GM21423 (cell line): ENCODE results near the gene IL1RAPL2.
"Not testable (repeated sequence)": the region's sequence is repeated elsewhere in the genome, so short reads cannot be mapped to it uniquely, and the experiment has no call there.

Source experiments
- ATAC-seq: cut with Tn5 transposase; IDR thresholded peaks from one replicate; pipeline ENCODE4 v1.9.1; 2021; ENCODE audit warnings: mild to moderate bottlenecking, moderate library complexity; ENCODE audit not compliant: unreplicated experiment

IL1RAPL2 gene

DNA sequence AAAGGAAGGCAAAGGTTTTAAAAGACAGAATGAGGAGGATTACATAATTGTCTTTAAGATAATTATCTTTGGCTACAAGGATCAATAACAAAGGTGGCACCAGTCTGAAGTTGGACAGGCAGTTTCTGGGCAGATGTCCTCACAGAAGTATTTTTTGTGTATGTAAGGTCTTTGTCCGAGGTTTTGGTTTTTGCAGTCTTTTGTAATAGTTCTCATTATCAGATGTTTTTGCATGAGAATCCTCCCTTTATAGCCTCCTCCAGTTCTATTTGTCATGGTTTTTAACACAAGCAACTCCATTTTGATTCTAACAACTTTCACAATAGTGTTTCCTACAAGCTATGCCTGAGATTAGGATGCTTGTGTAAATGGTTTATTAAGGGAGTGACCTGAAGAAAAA, 286.2 kb downstream of the IL1RAPL2 start:
- no peak for ATAC-seq

DNA sequence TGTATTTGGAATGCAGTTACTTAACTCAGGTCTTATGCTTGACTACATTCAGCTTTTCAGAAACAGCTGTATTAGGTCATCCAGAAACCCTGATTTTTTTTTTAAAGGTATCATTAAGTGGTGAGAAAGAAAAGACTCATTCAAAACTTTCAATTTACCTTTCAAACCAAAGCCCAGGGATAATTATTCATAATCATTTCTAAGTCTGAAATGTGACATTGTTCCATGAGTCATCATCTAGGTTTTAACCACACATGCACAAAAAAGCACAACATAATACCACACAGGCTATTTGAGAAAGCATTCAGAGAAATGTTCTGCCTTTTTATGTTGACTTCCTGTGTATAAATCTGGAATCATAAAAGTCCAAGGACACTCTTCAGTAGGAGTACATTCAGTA, 288.2 kb downstream of the IL1RAPL2 start:
- ATAC-seq, result no peak

DNA sequence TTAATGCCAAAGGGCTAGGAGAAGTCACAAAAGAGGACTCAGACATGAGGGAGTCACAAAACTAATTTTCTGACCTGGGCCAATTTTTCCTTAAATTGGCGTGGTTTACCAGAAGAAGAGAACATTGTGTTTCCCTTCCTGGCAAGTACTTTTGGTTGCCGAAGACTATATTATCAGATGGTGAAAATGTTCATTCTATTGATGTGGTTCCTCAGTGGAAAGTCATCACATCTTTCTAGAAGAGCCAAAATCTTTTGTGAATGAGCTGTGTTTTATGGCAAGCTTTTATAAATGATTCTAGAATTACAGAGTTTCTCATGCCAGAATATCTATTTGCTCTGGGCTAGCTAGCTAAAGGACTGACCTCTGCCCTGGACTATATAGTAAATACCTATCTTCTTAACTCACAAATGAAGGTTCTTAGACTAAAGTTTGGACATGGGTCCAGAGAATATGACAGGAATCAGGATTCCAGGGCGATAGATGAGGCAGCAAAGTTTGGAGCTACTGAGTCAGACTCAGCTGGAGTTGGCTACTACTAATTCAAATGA, 288.9 kb downstream of the IL1RAPL2 start:
- no peak for ATAC-seq

DNA sequence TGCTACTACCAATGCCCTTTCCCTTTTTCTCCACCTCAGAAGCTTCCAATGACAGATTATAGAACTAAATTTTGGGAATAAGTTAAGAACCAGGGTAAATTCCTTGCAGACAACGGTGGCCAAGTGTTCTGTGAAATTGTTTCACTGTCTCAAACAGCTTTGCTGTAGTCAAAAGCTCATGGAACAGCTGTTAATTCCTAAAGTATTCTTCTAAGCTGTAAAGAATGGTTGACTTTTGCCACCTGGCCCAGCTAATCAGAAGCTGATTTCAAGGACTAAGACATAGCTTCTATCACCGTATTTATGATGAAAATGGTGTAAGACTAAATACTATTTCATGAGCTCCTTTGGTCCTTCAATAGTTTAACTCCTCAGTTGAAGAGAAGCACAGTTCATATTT, 297.5 kb downstream of the IL1RAPL2 start:
- ATAC-seq, result no peak

DNA sequence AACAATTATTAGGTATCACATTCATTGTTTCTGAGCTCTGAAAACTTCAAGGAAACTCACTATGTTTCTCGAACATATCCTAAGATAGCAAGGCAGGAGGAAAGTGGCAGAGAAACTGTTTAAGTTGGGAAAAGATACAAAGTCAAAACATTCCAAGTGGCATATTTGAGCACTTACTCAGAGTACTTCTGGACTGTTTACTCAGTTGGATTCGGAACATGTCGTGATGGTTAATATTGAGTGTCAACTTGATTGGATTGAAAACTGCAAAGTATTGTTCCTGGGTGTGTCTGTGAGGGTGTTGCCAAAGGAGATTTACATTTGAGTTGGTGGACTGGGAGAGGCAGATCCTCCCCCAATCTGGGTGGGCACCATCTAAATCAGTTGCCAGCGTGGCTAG, 298.3 kb downstream of the IL1RAPL2 start:
- ATAC-seq, result no peak

DNA sequence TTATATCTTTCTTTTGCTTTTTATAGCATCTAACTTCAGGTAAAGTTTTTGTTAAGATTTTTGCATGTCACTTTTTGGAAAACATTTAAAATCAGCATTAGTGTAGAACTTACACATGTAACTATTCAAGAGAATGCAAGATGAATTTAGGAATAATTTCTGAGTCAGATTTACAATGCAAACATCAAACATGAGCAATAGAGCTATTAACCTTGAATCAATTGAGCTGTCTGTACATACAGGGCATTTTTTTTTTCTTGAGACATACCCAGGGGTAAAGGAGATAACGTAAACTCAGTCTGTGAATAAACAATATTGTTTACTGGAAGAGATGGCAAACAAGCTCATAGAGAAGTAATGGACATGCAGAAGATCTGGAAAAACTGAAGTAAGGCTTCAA, 311.5 kb downstream of the IL1RAPL2 start:
- ATAC-seq, result no peak

DNA sequence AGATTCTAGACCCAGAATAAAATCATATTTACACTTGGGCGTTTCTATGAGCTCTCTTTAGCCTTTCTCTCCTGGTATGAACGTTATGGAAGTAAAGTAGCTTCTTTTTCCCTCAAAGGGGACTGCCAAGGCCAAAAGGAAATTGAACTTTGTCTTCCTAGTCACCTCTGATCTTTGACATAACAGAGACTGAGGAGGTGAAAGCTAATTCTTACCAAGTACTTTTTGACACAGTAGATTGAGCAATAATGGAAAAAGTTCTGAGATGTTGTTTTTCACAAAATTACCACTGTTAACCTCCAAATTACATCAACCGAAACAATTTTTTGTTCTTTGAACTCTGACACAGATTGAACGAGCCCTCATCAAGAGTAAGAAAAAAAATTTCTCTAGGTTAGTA, 336.1 kb downstream of the IL1RAPL2 start:
- no peak for ATAC-seq

DNA sequence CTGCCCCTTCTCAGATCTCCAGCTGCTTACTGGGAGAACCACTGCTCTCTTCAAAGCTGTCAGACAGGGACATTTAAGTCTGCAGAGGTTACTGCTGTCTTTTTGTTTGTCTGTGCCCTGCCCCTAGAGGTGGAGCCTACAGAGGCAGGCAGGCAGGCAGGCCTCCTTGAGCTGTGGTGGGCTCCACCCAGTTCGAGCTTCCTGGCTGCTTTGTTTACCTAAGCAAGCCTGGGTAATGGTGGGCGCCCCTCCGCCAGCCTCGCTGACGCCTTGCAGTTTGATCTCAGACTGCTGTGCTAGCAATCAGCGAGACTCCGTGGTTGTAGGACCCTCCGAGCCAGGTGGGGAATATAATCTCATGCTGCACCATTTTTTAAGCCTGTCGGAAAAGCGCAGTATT, 343.7 kb downstream of the IL1RAPL2 start:
- ATAC-seq, result not testable (repeated sequence)

DNA sequence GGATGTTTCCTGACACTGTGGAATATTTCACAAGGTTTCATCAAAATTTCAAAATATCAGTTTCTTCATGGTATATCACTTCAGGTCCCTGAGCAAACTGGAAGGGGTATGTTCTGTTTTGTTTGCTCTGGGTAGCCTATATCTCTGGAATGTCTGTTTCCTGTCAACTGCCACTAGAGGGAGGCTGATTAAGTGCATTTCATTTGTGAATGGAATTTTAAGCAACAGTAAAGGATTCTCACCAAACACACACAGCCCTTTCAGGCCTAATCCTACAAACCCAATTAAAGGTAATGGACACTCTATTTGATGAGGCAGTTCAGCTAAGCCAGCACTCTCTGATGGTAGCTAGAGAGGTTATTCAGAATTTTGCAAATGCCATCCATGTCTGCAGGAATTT, 347.3 kb downstream of the IL1RAPL2 start:
- no peak for ATAC-seq

DNA sequence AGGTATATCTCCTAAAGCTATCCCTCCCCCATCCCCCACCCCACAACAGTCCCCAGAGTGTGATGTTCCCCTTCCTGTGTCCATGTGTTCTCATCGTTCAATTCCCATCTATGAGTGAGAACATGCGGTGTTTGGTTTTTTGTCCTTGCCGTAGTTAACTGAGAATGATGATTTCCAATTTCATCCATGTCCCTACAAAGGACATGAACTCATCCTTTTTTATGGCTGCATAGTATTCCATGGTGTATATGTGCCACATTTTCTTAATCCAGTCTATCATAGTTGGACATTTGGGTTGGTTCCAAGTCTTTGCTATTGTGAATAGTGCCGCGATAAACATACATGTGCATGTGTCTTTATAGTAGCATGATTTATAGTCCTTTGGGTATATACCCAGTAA, 348.7 kb downstream of the IL1RAPL2 start:
- not testable (repeated sequence) for ATAC-seq

DNA sequence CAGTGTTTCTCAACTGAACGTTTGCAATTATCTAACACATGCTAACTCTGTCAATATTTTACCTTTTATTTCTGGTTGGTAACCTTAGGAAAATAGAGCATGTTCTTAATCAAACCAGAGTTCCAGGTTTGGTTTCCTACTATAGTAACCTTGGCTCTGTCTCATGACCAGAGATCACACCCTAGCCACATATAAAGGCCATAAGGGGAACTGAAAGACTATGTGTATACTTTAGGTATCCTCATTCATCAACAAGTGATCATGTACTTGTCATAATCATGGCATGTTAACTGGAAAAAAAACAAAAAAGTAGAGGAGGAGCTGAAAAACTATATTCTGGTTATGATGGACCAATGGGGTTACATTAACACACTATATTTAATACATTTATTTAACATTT, 352.1 kb downstream of the IL1RAPL2 start:
- no peak for ATAC-seq

DNA sequence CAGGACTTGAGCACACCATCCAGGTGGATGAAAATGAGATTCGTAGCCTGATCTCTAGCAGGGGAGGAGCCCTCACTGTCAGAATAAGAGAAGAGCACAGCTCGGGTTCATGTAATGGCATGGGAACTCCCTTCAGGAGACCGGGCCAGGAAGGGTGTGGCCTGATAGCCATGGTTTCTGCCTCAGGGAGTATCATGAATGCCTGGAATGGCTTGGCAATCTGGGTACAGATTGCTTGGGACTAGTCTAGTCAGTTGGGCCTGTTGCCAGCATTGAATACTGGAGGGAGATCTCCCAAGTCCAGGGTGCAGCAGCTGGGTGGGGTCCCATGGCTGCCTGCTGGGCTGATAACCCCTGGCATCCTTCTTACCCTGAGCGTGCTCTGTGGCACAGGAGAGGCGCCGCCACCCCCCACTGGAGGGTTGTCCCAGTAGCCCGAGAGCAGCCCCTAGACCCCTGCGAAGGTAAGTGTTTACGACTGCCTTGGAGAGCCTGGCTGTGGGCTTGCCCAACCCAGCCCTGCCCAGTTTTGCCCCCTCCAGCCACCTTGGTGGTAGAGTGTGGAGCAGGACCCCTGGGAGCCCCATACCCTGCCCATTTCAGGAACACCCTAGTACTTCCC, 355.7 kb downstream of the IL1RAPL2 start:
- ATAC-seq, result no peak

DNA sequence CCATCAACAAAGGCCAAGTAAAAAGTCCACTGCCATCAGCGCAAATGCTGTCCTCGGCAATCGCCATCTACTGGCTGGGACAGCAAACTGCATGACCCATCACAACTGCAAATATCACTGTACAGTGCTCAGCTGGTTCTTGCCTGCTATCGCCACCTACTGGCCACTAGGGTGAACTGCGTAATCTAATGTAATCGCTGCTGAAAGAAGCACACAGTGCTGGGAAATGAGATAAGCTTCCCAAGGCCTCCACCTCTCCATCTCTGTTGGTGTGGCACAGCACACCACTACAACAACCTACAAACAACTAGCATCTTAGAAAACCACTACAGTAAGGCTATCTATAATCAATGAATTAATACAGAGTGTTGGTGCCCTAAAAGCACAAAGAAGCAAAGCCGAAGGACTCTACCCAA, 356.2 kb downstream of the IL1RAPL2 start:
- ATAC-seq, result peak; percentile 99

DNA sequence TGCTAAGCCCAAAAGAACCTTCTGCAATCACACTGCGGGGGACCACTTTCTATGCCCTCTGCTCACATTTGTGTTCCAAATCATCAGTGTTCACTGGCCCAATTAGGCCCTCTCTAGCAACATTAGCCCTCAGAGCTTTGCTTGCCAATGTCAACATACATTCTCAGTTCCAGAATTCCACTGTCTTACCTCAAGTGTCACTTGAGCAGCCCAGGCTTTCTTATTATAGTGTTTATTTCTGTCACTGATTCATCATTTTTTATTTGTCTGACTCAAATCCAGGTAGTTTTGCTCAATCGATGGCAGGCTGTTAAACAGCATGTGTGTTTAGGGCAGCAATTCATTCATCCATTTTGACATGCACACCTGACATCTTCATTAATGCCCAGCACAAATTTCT, 363.3 kb downstream of the IL1RAPL2 start:
- no peak for ATAC-seq

DNA sequence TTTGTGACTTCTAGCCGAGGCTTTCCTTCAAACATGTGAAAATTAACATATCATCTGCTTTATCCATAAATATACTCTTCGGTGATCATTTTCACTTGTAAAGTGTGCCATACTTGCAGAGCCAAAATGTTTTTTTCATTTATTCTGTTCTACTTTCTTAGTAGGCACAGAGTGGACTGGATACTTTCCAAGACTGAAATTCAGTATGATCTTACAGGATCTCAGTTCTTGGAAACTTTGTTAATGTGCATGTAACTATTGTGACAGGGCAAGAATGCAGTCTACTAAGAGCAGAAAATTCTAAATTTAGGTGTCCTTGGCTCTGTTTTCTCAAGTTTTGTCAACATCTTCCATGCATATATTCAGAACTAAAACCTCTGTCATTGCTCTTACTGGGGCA, 369.6 kb downstream of the IL1RAPL2 start:
- no peak for ATAC-seq

DNA sequence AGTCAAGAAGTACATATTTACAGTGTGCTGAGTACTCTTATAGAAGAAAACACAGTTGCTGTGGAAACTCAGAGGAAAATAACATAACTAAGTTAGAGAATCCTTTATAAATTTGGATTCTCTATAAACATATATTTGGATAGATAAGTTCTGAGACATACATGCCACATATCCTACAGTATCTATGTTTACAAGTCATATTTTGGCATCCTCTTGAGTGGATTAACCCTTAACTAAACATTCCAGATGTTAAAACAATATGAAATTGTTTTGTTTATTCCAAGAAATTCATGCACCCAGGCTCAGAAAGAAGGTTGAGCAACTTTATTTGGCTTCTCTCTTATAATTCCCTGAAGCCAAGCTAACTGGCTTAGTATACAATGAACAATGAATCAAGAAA, 387.3 kb downstream of the IL1RAPL2 start:
- no peak for ATAC-seq

DNA sequence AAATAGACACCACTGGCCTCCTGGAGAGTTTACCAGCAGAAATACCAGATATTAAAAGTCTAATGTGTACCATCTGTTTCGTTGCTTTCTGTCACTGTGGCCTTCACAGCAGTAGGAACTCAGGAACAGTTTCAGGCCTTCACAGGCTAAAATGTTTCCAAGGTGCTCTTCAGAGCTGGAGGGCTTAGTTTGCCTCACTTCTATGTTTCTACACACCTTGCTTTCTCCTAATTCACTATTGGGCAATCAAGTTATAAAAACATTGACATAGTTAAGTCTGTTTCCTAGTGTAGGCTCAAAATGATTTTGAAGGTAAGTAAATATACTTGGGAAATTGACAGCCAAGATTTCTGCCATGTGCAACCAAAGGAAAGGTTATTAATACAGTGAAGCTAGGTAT, 395.9 kb downstream of the IL1RAPL2 start:
- ATAC-seq, result no peak

DNA sequence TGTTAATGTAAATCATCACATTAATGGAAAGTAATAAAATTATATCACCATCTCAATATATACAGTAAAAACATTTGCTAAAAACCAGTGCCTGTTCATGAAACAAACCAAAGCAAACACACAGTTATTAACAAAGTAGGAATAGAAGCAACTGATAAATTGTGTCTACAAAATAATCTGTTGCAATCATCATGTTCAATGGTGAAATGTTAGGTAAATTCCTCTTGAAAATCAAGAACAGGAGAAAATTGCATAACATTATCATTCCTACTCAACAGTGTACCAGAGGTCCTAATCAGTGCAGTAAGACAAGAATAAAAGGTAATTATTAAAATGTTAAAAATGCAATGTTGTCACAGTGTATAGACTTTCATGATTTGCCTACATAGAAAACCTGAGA, 402.2 kb downstream of the IL1RAPL2 start:
- ATAC-seq, result no peak

DNA sequence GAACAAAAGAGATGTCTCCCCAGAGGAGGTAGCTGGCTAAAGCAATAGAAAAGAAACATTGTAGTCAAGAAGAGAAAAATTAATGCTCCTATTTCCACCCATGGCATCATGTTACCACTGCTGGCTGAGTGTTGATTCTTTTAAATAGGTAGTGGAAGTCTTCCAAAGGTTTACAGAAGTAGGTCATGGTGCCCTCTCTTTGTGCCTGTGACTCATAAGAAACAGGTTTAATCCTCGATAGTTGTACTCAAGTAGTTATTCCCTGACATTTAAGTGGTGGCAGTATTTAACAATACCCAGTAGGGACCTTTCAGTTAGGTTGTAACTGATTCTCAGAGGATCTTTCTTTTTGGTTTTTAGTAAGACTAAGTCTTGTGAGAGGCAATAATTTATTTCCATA, 406.7 kb downstream of the IL1RAPL2 start:
- ATAC-seq, result no peak

DNA sequence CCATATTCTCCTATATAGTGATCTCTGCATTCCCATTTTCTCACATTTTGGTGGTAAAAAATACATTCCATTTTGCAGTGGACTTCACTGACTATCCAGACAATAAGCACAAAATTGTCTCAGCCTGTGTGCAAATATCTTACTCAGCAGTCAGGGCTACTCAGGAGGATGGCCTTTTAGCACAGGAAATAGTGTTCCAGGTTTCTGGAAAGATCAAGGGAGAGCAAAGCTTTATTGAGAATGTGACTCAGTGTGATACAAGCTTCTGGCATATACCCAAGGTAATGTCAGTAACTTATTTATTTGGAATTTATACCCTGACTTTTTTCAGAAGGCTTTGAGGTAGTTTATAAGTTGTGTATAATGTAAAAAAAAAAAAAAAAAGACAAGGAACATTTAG, 421.1 kb downstream of the IL1RAPL2 start:
- no peak for ATAC-seq

DNA sequence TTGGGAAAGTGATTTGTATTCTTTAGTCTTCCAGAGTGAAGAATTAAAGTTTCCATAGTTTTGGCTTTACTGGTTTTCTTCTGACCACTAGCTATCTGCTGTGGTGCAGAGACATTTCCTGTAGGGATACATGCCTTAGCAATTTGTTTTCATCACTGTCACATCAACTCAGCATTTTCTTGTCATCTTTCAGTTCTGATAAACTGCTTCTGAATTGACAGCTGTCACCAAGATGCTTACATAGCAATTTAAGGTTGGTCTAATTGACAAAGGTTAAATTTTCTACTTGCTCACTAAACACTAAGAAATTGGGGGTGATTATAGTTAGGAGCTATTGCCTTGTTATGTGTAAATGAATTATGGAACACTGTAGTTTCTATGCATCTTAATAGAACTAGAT, 422.0 kb downstream of the IL1RAPL2 start:
- no peak for ATAC-seq

DNA sequence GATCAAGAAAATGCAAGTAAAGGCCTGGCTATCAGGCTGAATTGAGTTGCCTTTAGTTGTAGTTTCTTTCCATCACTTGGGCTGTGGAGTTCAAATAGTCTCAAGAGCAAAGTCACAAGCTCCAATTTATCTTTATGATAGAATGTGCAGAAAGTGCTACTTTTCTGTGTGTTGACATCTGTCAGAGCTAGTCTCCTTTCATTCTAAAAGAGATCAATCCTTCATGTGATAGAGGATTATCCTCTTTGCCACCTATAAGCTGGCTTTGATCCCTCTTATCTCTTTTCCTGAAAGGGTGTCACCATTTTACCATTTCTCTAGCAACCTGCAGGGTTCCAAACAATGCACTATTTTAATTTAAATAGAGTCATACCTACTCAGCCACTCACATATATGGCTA, 429.5 kb downstream of the IL1RAPL2 start:
- ATAC-seq, result no peak

DNA sequence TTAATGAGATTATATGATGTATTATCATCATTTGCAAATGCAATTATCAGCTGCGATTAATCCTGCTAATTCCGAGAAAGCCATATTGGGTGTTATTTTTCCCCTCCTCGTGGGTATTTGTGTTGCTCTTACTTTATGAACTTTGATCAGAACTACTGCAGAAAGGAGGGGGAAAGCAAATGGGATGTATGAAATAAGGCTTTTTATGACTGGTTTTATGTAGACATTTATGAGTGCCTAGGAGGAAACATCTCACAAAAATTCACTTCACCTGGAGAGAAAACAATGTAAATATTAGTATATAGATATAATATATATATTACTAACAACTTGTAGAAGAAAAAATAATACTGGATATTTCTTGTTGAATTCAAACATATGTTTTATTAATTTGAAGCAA, 440.1 kb downstream of the IL1RAPL2 start:
- no peak for ATAC-seq
